Ovary (tissue), 9 donors: ENCODE measurements around the gene AP1S3. TPM values are rescaled to one million over a fixed set of nuclear protein-coding genes. Genes with fewer than 3 reads are reported as not detected.

Experiments used
- DNase-seq, 5 donors: peaks; one replicate each; pipeline ENCODE4 v3.0.0-alpha.2; 2019 to 2020
- H3K27ac ChIP-seq, 2 donors: fragments of 200-600 bp; one replicate each; pipeline versions ENCODE4 v1.5.1 to v1.8.0; 2019 to 2022
- H3K27me3 ChIP-seq: fragments of 200-600 bp; one replicate; pipeline ENCODE4 v1.8.0; 2022
- H3K36me3 ChIP-seq: fragments of 200-600 bp; sonication (generic); one replicate; pipeline ENCODE4 v1.5.1; 2019
- H3K4me1 ChIP-seq: one replicate; pipeline ENCODE4 v1.8.1; 2013; ENCODE audit warnings: mild to moderate bottlenecking, moderate library complexity; ENCODE audit not compliant: insufficient read depth
- H3K4me3 ChIP-seq: fragments of 200-600 bp; sonication (generic); one replicate; pipeline ENCODE4 v1.5.1; 2017
- H3K9me3 ChIP-seq, 2 donors: fragments of 200-600 bp in 1 of 2; sonication (generic) in 1 of 2; one replicate each; pipeline versions ENCODE4 v1.5.1 to v1.8.1; 2013 to 2019; ENCODE audit warnings: mild to moderate bottlenecking in 1 of 2, moderate library complexity in 1 of 2
- CTCF ChIP-seq, 3 donors: fragments of 450-650 bp in 2 of 3; fragments of 200-600 bp in 1 of 3; IDR thresholded peaks; one replicate each; pipeline versions ENCODE4 v1.5.1 to v1.8.0; 2016 to 2022; ENCODE audit warnings: antibody characterized with exemption in 3 of 3, mild to moderate bottlenecking in 1 of 3
- EP300 ChIP-seq: sonication (generic); formaldehyde crosslinking; IDR thresholded peaks from one replicate; pipeline ENCODE4 v1.6.1; 2017; ENCODE audit warnings: antibody characterized with exemption
- POLR2A ChIP-seq: fragments of 450-650 bp; IDR thresholded peaks from one replicate; pipeline ENCODE4 v1.6.1; 2017; ENCODE audit warnings: antibody characterized with exemption, mild to moderate bottlenecking, moderate library complexity
- WGBS, 3 donors: extraction: QIAGEN DNeasy Blood & Tissue Kit in 1 of 3; methylation state at CpG; one replicate each; pipeline versions ENCODE4 v1.1.5 to v1.1.7; 2013 to 2017; 5-methylcytosine and 5-hydroxymethylcytosine counted together
- intact Hi-C, 4 donors: fragments of 100-400 bp; cut with DNase I; formaldehyde crosslinking; loops; one replicate each; pipeline versions ENCODE4 v1.11.0 to v1.15.1; 2022 to 2023
- polyA plus RNA-seq, 2 donors: library from polyadenylated mRNA; stranded (reverse); fragments of 200-250 nt in 1 of 2; fragments of 350-450 nt in 1 of 2; fragmentation: Illumina TruSeq in 1 of 2; extraction: RNeasy Lipid Tissue Mini Kit (QIAGEN cat#74804) in 1 of 2; gene quantifications; one replicate each; pipeline ENCODE4 v1.2.3, GENCODE V29; 2013 to 2014
- total RNA-seq, 7 donors: library from RNA; depleted of rRNA in 2 of 7; stranded (reverse); fragments of >200 nt in 2 of 7; fragmentation: NEBNext Ultra II Directional in 3 of 7; extraction: Animal tissue kit (Norgen Biotek cat#: 25700) in 3 of 7; gene quantifications; one replicate each; pipeline versions ENCODE4 v1.1.0 to v1.2.4, GENCODE V29; 2016 to 2023
- donor health status: DM: no; HTN: no; CAD: no; lungs with moderate emphysema.
- donor health status: DM: no; HTN: no; CAD: no.
- donor health status: Bipolar disorder and iron deficiency.
- donor health status: DM: yes; HTN: yes; CAD: no.
- donor health status: DM: no; HTN: no; CAD: no.
- donor health status: DM: yes; HTN: yes; CAD: no.

AP1S3 gene
- total and polyA plus RNA-seq, 9 donors: 0.46 to 16.8 (median 1.3) TPM

GRCh38 chr2:223811757-223812156, 25.6 kb downstream of the AP1S3 start:
- intact Hi-C loops: no loop called here
- WGBS, 3 donors: 73 to 83% (median 79%) methylated on average over 2 of the region's 2 CpGs

DNA sequence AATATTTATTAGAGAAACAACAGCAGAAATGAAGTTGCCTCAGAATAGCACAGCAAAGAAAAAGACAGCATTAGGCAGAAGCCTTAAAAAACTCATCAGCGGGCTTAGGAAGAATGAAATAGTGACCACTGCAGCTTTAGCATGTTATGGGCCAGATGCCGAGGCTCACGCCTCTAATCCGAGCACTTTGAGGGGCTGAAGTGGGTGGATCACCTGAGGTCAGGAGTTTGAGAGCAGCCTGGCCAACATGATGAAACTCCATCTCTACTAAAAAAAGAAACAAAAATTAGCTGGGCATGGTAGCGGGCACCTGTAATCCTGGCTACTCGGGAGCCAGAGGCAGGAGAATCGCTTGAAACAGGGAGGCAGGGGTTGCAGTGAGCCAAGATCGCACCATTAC, 32.4 kb downstream of the AP1S3 start:
- no peak overlapping the region for H3K4me3 ChIP-seq
- H3K9me3 ChIP-seq: no peaks in the 10 kb centered on the region
- no peak overlapping the region for H3K27ac ChIP-seq
- H3K4me1 ChIP-seq: no peaks in the 10 kb centered on the region
- DNase-seq: no peak
- no peaks in the 10 kb centered on the region for H3K36me3 ChIP-seq
- intact Hi-C loops: no loop called here
- TF ChIP-seq EP300 (no peak), POLR2A (no peak), CTCF (IDR thresholded peaks at IDR 0.05) (no peak)
- no peaks in the 10 kb centered on the region for H3K27me3 ChIP-seq
- WGBS, 3 donors: 83 to 91% (median 90%) methylated on average over 8 of the region's 8 CpGs

More at GRCh38 chr2:223811757-223812156, 25.6 kb downstream of the AP1S3 start:
- Histone ChIP-seq H3K27me3 (no peaks in the 10 kb centered on the region), H3K27ac (no peak overlapping the region), H3K9me3 (no peaks in the 10 kb centered on the region), H3K4me1 (no peaks in the 10 kb centered on the region), H3K36me3 (no peaks in the 10 kb centered on the region), H3K4me3 (no peak overlapping the region)
- TF ChIP-seq CTCF (IDR thresholded peaks at IDR 0.05) (no peak), POLR2A (no peak), EP300 (no peak)
- DNase-seq: no peak

DNA sequence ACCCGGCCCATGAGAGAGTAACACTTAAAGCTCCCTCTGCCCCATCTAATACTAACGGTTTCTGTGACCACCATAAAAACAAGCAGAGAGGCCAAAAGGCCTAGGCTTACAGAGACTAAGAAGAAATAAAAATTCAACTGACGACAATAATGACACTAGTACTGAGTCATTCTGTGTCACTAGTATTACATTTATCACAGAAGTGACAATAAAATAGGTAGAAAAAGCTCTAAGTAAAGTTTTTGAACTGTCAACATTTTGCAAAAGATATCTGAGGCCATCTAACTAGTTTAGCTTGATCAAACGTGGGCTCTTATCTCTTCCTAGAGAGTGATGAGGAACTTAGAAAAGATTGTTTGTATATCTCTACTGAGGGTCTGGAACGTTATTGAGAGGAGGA, 35.6 kb downstream of the AP1S3 start:
- H3K4me3 ChIP-seq: no peak overlapping the region
- intact Hi-C loops: no loop called here
- no peak for DNase-seq
- H3K27ac ChIP-seq: no peak overlapping the region
- no peaks in the 10 kb centered on the region for H3K27me3 ChIP-seq
- WGBS, 3 donors: 67 to 70% (median 69%) methylated on average over 5 of the region's 5 CpGs
- H3K4me1 ChIP-seq: no peaks in the 10 kb centered on the region
- no peaks in the 10 kb centered on the region for H3K36me3 ChIP-seq
- TF ChIP-seq POLR2A (no peak), EP300 (no peak), CTCF (IDR thresholded peaks at IDR 0.05) (no peak)
- H3K9me3 ChIP-seq: no peaks in the 10 kb centered on the region

GRCh38 chr2:223800908-223801307, 36.5 kb downstream of the AP1S3 start:
- no peak for DNase-seq
- Histone ChIP-seq H3K36me3 (no peaks in the 10 kb centered on the region), H3K4me3 (no peak overlapping the region), H3K27ac (no peak overlapping the region), H3K9me3 (no peaks in the 10 kb centered on the region), H3K4me1 (no peaks in the 10 kb centered on the region), H3K27me3 (no peaks in the 10 kb centered on the region)
- intact Hi-C loops: no loop called here
- WGBS, 3 donors: 95 to 98% (median 97%) methylated on average over 4 of the region's 4 CpGs
- no peak for TF ChIP-seq CTCF (IDR thresholded peaks at IDR 0.05)
